Stimulated activated CD8-positive, alpha-beta memory T cell treated with anti-CD3 and anti-CD28 coated beads, Interleukin-4, amount 100 ng/mL, for 4 hours (primary cell): Measurements from ENCODE around the gene TSR3.

Experiments
- DNase-seq, 2 donors: peaks; one replicate each; pipeline ENCODE4 v3.0.0-alpha.2; 2020; ENCODE audit warnings: low read depth in 2 of 2, low spot score in 1 of 2

The TSR3 gene

DNA sequence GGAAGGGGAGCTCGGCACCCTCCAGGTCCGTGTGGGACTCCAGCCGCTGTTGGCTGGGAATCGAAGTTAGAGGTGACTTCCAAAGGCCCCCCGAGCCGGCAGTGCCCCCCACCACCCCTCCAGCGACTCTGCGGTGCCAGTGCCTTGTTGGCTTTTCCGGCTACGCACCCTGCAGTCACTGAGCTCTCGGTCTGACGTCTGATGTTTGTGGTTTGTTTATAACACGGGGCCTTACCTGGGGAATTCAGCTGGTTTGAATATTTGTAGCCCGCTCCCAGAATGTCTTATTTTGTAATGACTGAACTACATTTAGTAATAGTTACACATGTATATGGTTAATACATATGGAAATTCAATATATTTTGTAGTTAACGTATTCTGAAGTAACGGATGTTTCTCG is 25.3 kb downstream of the TSR3 start:
- no peak for DNase-seq

GRCh38 chr16:1325673-1326371 is 25.9 kb downstream of the TSR3 start:
- DNase-seq, result no peak

DNA sequence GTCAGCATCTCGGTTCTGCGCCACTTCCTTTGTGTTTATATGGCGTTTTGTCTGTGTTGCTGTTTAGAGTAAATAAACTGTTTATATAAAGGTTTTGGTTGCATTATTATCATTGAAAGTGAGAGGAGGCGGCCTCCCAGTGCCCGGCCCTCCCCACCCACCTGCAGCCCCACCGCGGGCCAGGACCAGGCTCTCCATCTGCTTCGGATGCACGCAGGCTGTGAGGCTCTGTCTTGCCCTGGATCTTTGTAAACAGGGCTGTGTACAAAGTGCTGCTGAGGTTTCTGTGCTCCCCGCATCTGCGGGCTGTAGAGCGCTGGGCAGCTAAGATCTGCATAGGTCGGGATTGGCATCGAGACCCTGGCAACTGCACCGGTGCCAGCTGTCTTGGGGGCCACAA is 26.4 kb downstream of the TSR3 start:
- DNase-seq, result no peak

DNA sequence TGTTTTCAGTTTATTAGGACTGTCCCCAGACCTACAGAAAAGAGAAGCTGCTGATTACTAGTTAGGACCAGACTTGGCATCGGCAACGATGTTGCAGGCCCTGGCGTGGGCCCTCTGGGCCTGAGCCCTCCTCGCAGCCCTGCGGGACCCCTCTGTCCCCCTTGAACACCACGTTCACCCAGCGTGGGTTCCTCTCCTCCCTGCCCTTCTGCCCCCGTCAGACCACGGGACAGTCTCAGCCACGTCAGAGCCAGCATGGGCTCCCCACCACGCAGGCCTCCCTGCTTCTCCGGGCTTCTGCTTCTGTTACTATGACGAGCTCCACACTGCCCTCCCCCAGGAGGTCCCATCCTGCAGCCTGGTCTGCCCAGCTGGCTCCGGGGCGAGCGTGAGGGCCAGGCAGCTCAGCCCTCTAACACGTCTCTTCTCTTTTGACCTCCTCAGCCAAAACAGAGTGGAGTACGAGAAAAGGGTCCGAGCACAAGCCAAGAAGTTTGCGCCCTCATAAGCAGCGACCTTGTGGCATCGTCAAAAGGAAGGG is 27.3 kb downstream of the TSR3 start:
- no peak for DNase-seq

DNA sequence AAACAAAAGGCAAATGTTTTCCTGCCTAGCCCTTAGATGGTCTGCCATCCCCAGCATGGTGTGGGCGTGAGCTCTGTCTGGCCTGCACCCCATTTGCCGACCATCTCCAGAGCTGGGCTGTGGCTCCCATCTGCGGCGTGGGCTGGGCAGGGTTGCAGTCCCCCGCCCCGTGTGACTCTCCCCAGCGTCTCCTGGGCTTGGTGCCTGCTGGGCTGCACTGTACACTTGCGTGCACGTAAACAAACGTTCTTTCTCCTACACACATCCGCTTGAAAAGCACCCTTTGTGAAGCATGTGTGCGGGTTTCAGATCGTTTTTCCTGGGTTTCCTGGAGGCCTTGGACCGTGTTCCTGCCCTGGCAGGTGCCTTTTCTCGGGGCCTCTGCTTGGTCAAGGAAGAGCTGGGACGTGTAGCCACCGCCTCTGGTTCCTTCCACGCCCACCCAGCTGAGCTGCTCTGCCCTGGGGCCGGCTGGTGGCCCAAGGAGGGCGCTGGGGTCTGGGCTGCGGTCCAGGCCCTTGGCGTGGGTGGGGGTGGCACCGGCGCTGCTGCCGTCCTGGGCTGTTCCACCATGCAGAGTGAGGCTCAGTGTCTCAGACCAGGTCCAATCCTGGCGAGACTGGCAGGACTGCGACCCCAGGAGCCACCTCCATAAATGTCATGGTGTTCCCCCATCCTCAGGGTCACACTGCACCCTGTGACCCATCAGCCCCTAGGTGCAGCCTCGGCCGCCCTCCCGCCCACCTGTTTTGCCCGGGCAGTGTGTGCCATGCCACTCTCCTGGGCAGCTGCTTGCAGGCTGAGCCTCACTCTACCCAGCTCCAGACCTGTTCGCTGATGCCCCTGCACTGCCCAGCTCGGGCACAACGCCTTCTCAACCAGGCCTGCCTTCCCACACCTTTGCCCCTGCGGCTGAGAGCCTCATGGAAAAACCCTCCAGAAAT is 28.1 kb downstream of the TSR3 start:
- DNase-seq, result no peak

DNA sequence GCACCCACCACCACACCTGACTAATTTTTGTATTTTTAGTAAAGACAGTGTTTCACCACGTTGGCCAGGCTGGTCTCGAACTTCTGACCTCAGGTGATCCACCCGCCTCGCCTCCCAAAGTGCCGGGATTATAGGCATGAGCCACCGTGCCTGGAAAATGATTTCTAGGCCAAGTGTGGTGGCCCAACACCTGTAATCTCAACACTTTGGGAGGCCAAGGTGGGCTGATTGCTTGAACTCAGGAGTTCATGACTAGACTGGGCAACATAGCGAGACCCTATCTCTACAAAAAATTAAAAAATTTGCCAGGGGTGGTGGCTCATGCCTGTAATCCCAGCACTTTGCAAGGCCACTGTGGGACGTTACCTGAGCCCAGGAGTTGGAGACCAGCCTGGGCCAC is 29.3 kb downstream of the TSR3 start:
- DNase-seq, result no peak

GRCh38 chr16:1320658-1321240 is 30.9 kb downstream of the TSR3 start:
- DNase-seq, result no peak

- no peak for DNase-seq
Observed at GRCh38 chr16:1320097-1320496, 31.6 kb downstream of the TSR3 start.

GRCh38 chr16:1319041-1319440 is 32.6 kb downstream of the TSR3 start:
- no peak for DNase-seq

DNA sequence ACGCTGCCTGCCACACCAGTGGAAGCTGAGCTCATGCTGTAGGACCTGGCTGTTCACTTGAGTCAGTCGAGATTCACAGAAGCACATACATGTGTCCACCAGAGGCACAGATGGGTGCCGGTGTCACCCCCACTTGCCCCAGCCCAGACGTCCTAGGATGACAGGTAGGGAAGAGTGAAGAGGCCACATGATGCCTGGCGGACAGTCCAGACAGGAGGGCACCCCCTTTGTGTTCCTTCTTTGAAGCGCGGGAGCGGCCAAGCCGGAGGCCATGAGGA is 33.5 kb downstream of the TSR3 start:
- DNase-seq, result no peak

DNA sequence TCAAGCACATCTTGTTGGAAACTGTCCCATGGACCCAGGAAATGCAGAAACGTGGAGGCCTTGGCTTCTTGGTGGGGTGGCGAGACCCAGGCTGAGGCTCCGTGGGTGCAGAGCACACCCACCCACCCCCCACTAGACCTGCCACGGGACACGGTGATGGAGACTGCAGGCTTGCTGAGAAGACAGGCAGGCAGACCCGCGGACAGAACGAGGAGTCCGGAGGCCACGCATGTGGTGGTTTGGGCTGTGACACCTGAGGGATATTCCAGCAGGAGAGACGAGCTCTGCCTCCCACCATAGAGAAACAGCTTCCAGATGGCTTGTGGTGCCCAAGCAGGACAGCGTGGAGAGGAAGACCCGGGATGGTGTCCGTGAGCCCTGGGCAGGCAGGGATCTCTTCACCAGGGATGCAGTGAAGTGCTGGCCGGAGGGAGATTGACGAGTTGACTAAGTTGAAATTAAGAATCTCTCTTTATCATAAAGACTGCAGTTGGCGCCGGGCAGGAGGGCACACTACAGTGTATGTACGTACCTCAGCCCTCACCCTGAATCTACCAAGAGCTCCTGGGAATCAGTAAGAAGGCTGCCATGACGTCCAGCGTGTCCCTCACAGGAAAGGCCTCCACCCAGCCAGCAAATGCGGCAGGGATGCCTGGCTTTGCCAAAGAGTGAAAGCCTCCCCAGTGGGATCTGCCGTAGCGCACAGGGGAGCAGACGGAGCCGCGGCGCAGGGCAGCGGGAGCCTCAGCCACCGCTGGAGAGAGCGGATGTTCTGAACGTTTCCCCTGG is 34.0 kb downstream of the TSR3 start:
- no peak for DNase-seq

GRCh38 chr16:1316033-1316405 is 35.7 kb downstream of the TSR3 start:
- DNase-seq, result no peak

DNA sequence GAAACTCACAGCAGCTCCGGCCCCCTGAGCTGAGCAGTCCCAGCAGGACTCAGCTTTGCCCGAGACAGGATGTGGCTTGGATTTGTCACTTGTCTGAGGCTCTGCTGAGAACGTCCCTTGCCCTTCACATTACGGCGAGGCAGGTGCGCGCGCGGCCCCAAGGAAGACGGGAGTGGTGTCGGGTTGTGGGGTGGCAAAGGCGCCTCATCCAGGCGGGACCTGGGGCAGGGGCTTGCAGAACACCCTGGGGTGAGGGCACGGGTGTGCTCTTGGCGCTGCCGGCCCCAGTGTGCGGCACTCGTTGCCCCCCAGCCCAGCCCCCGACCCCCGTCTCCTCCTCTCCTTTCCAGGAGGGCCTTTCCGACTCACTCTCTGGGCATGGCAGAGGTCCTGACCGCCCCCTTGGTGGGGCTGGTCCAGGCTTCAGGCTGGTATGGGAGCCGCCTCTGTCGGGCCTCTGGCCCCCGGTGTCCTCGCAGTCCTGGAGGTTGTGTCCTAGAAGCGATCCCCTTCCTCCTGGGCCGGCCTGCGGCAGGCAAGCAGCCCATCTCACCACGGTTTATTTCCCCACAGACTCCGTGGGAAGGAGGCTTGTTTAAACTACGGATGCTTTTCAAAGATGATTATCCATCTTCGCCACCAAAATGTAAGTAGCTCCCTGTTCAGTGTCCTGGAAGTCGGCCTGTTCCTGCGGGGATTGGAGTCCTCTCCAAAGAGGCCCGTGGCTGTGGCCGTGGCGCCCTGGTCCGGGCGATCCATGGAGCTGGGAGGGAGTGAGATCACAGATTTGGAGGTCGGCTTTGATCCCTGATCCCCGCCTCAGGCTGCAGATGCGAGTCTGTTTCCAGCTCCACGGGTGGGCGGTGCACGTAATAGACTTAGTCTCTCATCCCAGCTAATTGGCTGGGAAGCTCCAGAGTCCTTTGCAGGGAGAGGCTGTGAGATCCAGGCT is 36.3 kb downstream of the TSR3 start:
- DNase-seq, result no peak

DNA sequence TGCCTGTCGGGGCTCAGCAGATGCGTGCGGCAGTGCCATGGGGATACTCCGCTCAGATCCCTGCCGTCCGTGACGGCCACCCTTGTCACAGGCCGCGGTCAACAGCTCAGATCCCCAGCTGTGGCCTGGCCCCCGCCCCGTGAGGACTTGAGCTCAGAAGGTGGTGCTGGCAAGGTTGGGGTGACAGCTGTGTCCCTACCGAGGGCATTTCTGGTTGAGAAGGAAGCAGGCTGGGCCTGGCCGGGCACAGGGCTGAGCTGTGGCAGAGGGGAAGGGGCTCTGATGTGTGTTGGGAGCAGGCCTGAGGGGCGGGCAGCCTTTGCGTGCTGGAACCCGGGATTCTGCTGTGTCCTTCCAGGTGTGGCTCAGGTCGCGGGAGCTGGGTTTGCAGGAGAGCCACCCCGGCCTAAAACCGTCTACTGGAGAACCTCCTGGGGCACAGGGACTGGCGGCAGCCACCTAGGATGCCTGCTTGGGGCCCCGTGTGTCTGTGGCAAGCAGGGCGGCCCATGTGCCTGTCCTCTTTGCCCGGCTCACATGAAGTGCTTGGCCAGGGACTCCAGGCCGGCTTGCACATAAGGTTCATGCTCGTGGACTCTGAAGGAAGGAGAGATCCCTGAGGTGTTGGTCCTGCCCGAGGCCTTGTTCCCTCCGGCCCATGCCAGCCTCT is 37.1 kb downstream of the TSR3 start:
- DNase-seq, result no peak

DNA sequence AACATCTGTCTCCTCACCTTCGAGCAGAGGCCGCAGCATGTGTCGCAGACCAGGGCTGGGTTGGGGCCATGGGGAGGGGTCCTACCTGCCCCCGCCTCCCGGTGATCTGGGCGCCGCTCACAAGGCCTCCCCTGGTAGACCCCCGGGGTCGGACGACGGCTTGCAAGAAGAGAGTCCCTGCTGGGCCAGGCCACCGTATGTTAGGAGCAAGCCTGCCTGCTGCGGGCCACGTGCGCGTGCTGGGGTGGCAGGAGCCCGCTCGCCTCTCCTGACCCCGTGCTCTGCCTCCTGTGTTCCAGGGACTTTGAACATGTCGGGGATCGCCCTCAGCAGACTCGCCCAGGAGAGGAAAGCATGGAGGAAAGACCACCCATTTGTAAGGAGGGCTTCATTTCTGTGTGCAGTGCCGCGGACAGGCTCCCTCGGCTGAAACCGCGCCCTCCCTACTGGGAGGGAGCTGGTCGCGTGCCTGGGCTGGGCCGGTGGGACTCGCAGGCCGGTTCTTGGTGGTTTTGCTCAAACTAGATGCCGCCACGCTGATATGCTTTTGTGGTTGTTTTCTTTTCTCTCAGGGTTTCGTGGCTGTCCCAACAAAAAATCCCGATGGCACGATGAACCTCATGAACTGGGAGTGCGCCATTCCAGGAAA is 37.8 kb downstream of the TSR3 start:
- DNase-seq, result no peak

DNA sequence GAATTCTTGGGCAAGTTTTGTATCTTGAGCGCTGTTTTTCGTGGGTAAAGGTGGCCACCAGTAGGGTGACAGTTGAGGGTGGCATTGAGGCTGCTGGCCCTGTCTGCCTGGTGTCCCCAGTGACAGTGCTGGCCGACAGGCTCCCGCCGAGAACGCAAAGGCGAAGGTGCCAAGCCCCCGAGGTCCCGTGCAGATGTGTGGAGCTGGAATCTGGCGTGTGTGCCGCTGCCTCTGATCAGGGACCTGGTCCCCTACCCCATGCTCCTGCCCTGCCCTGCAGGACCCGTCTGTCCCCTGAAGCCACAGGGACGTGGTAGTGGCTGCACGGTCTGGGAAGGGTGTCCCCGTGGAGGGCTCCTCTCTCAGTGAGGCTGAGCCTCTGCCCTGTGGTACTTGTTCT is 38.8 kb downstream of the TSR3 start:
- DNase-seq, result no peak

- DNase-seq, result no peak
Observed at GRCh38 chr16:1312467-1312816, 39.2 kb downstream of the TSR3 start.

DNA sequence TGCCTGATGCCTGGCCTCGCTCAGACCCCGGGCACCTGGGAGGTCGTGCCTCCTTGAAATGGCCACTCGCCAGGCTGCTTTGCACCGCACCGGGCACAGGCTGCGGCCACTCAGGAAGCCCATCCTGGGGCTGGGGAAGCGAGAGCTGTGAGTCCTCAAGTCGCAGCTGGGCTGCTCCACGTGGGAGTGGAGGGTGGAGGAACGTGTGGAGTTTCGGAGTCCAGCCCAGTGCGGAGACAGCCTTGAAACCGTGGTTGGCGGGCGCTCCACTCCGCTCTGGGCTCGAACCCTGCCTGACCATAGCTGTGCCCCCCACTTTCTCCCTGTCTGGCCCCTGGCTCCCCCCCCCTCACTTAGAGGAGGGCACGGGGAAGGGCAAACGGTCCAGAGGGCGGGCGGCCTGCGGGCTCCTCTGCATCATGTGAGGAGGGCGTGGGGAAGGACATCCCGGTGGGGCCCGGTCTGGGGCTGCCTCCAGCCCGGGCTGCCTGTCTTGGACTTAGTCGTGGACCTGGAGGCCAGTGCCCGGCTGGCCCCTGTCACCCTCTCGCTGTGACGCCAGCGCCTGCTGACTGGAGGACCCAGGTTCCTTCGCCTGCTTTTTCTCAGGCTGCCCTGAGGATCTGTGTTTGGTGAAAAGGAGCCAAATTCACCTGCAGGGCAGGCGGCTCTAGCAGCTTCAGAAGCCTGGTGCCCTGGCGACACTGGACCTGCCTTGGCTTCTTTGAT is 39.8 kb downstream of the TSR3 start:
- DNase-seq, result no peak
